Putamen (tissue), 1 donor: ENCODE data around the gene GFRA3.

Experiments
- DNase-seq: peaks from one replicate; pipeline ENCODE4 v3.0.0-alpha.2; 2016; ENCODE audit warnings: low spot score

The GFRA3 gene

DNA sequence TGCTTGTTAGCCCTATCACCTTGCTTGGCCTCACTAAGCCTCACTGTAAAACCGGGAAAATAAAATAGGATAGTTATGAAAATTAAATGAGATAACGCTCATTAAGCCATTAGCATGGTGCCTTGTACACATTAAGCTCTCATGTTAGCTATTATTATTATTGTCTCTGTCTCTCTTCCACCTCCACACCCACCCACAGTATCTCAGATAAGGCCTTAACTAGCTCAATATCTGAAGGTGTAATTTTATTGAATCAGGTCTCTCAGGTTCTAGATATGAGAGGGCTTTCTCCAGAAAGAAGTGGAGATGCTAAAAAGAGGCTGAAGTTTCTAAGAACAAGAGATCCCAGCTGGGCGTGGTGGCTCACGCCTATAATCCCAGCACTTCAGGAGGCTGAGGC lies 27.6 kb downstream of the GFRA3 start:
- DNase-seq = no peak

DNA sequence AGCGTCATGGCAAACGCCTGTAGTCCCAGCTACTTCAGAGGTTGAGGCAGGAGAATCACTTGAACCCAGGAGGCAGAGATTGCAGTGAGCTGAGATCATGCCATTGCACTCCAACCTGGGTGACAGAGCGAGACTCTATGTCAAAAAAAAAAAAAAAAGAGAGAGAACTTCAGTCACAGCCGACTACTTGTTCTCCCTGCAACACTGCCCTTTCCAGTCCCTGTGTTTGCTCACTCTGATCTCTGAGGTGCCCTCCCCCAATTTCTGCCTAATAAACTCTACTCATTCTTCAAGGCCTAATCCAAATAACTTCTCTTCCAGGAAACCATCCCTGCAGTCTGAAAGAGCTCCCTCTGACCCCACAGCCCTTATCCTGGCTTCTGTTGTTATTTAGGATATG lies 28.1 kb downstream of the GFRA3 start:
- DNase-seq = no peak

DNA sequence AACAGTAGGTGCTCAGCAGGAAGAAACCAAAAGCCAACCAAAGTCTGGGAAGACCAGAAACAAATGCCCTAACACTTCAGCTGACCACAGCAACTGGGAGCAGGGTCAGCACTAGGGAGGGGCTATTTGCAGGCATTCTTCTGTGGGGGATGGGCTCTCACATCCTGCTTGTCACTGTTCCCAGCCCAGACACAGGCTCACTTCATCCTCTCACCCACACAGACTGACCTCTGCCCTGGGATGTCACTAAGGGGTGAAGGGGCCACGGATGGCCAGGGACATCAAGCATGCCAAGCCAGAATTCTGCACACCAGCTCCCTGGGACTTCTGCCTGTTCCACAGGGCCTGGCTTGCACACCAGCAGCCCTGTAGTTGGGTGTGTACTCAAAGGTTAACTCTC lies 28.7 kb downstream of the GFRA3 start:
- DNase-seq = no peak

DNA sequence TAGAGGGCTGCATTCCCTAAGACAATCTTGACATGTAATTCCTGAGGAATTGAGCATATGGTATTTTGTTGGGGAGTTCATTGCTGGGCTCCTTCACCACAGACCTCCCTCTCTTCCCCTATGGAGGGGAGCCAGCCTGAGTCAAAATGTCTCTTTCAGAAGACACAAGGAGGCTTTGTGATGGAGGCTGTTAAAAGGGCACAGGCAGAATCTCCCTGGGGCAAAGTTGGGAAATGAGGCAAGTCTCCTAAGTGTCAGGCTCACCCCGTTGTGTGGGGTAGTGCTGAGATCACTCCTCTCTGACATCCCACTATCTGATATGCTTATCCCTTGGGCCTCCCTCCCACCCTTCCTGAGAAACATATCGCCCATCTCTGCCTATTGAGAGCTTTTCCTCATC lies 30.6 kb downstream of the GFRA3 start:
- peak; percentile 12 for DNase-seq

DNA sequence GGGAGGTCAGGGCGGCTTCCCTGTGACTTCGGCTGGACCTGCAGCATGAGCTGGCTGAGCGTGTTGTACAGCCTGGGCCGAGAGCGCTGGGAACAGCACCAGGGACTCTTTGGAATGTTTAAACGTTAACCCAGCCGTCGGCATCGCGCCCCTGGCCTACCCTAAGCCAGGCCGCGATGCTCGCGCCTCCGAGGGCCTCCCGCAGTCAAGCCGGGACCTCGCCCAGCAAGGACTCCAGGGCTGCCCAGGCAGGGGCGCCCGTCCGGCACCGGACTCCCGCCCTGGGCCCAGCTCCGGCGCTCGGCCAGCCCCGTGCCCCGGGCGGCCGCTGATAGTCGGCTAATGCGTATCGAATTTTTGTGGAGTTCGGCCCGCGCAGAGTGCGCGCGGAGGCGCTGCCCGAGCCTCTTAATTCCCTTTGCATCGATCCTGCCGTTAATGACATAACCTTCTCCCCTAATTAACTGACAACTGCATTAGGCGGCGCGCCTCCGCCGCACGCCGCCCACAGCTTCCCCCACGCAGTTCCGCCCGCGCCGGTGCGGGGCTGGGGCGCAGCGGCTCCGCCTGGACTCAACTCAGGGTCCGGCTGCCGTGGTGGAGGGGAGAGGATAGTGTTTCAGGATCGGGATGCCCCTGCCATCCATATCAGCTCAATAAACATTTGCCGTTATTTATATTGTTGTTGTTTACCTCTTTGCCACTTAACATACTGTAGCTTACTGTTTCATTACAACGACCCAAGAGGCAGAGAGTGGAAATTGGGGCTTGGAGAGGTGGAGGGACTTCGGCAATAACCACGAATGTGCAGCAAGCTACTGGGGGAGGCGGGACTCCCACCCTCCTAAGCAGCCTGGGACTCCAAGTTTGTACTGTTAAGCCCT lies 32.5 kb downstream of the GFRA3 start:
- DNase-seq = no peak

DNA sequence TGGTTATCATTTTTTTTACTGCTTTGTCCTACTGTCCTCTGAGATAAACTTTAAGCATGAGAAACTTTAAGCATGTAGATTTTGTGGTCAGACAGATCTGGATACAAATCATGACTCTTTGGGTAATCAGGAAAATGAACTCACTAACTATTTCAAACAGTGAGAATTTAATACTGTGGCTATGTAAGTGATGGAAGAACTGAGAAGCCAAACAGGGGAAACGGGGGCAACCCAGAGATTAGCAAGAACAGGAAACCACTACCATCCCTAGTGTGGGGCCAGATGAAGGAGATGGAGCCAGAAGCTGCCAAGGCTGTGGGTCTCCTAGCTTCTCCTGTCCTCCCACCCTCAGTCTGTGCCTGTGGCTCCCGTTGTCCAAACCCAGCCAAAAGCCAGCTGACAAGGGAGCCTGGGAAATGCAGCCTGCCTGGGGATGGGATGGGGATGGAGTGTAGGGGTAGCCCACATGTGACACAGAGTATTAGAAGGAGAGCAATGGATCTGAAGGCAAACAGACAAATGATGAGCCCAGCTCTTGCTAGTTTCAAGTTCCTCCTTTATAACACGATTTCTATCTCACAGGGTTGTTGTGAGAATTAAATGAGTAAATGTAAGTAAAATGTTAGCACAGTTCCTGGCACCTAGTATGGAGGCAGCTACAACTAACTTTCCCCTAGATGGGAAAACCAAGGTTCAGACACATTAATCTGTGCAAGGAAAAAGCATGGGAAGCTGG lies 33.6 kb downstream of the GFRA3 start:
- no peak for DNase-seq

DNA sequence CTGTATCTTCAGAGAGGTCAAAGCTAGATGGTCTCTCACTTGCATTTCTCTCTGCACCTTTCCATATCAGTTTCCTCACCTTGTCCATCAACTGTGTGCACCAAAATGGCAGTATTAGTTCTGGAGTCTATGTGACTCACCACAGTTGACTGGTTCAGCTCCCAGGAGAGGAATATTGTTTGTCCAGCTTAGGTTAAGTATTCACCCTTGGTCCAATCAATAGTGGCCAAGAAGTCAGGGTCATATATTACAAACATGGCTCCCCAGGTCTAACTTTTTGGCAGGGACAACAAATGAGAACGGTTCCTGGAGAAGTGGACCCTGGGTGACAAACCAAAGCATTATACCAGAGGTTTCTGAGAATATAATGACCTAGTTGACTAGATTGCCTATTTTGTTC lies 36.4 kb downstream of the GFRA3 start:
- DNase-seq = no peak

DNA sequence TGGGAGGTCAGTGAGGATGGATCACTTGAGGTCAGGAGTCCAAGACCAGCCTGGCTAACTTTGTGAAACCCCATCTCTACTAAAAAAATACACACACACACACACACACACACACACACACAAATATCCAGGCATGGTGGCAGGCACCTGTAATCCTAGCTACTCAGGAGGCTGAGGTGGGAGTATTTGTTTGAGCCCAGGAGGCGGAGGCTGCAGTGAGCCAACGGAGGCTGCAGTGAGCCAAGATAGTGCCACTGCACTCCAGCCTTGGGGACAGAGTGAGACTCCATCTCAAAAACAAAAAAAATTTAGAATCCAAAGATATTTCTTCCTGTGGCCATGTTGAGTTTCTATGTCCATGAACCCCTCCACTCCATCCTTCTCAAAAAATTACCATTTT lies 39.8 kb downstream of the GFRA3 start:
- no peak for DNase-seq

DNA sequence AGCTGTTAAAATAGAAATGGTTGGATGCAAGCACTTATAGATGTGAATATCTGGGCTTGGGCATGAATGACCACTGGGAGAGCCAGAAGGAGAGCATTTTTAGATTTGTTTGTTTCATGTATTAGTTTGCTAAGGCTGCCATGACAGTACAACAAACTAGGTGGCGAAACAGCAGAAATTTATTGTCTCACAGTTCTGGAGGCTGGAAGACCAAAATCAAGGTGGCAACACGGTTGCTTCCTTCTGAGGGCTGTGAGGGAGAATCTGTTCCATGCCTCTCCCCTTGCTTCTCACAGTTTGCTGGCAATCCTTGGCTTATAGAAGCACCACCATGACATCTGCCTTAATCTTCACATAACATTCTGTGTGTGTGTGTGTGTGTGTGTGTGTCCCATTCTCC lies 41.1 kb downstream of the GFRA3 start:
- no peak for DNase-seq

DNA sequence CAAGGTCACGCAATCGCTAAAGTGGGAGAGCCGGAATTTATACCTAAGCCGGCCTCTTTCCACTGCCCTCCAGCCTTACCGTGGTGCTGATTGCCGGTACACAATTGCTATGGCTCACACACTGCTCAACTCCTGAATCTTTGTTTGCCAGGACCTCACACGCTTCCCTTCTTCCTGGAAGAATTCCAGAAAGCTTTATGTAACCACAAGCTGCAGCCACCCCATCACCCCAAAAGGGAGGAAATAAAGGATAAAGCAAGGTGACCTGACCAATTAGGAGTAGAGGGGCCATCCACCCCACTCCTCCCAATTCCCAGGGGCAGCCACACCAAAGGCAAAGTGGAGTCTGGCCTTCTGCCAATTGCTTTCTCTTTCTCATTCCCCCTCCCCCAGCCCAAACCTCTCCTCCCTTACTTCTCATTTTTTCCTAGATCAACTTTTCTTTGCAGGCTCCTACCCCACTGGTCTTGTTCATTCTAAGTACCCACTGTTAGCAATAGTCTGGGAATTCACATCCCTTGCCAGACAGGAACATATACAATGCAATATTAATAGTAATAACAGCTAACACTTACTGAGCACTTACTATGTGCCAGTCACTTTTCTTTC lies 43.3 kb downstream of the GFRA3 start:
- no peak for DNase-seq

DNA sequence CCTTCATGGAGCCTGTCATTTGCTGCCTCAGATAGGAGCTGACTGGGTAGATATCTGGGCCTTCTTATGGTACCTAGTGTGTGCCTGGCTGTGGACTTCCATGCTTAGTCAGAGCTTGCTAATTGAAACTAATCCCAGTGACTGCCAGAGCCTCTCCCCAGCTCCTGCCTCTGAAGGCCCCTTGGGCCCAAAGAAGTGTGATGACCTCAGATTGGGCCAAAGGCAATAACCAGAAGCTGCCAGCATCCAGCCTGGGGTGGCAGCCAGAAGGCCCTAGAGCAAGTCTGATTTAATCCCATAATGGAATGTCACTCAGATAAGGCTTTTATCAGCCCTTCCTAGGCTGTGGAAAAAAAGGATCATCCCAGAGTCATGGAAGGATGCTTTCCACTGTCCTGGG lies 44.2 kb downstream of the GFRA3 start:
- DNase-seq = no peak

DNA sequence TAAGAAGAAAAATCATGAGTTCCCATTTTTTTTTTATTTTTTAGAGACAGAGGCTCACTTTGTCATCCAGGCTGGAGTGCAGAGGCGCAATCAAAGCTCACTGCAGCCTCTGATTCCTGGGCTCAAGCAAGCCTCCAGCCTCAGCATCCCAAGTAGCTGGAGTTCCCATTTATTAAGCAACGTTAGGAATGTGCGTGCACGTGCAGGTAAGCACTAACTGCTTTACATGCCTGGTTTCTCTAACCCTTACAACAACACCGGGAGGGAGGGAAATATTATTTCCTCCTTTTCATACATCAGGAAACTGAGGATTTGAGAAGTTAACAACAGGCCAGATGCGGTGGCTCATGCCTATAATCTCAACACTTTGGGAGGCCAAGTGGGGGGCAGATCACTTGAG lies 45.0 kb downstream of the GFRA3 start:
- DNase-seq = no peak

DNA sequence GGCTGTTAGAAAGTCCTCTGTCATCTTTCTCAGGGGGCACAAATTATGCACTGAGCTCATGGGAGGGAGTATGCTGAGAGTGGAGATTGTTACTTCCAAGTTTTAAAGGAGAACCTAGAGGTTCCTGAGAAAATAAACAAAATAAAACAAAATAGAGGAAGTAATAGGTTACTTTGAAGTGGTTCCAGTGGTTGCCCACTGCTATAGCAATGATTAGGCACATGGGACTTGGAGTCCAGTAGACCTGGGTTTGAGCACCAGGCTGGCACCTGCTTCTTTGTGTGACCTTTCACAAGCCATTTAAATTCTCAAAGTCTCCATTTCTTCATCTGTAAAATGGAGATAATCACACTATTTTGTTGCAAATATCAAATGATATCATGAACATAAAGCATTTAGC lies 47.5 kb downstream of the GFRA3 start:
- no peak for DNase-seq

DNA sequence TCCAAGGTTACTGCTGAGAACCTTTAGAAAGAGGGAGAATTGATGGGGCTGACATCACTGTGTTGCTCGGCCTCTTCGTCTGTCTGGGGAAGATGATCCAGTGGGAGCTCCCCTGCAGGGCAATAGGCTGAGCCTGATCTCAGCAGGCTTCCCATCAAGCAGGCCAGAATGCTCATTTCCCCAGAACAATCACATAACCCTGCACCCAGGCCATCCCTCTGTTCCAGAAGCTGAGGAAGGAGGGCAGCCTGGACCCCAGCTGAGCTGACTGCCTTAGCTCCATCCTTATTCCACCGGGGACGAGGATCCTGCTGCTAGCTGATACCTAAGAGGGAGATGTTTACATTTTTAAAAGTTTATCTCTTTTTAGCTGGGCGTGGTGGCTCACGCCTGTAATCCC lies 49.7 kb downstream of the GFRA3 start:
- no peak for DNase-seq

DNA sequence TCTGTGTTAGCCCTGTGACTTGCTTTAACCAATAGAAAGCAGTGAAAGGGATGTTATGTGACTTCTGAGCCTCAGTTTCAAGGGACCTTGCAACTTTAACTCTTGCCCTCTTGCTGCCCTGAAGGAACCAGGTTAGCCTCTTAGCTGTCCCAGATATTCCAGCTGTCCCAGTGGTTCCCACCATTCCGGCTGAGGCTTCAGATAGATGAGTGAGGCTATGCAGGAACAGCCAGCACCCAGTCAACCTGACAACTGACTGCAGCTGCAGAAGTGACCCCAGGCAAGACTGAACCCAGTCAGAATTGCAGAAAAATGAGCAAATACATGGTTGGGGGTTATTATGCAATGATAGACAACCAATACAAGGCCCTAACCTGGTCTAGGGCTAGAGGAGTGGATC lies 50.9 kb downstream of the GFRA3 start:
- DNase-seq = no peak

DNA sequence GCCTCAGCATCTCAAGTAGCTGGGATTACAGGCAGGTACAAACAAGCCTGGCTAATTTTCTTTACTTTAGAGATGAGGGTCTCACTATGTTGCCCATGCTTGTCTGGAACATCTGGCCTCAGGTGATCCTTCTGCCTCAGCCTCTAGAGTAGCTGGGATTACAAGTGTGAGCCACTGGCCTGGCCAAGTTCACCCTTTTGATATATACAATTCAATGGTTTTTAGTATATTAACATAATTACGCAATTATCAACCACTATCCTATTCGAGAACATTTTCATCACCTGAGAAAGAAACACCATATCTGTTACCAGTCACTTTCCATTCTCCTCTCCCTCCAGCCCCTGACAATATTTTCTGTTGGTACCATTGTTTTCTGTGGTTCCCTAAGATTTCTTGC lies 57.6 kb downstream of the GFRA3 start:
- no peak for DNase-seq

DNA sequence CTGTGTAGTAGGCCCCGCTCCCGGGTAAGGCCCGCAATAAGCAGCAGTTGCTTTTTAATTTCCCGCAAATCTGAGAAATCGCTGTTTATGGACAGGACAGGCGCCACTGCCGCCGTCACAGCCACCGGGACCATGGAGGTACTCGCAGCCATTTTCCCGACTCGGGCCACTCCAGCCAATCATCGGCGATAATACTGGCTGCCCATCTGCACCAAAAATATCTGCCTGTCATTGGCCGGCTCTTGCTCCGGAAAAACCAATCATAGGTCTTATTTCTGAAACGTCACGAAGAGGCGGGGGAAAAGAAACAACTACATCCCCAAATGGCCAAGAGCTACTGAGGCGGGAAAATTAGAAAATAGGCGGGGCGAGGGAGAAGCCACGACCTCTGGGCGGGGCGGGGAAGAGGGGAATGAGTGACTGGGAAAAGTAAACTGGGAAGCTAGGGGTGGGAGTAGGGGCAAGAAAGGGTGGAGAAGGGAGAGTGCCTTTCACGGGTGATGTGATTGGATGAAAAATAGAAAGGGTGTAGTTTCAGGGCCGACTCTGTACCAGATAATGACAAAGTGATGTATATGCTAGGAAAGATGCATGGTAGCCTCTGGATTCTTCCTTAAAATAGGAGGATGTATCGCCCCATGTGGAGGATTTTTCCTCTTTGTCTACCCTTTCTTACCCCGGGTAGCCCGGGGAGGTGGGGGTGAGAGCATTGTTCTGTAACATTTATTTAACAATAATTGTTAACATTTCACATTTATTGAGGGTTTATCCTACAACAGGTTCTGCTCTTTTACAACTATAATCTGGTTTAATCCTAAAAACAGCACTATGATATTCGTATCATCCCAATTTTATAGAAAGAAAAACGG lies 61.0 kb downstream of the GFRA3 start, which contains the start of gene CDC23:
TSS of gene CDC23 (minus strand) at position 163 of the 869 bp plus-strand sequence. CDS start at position 152, 11 bp downstream.
- DNase-seq = peak; percentile 97

DNA sequence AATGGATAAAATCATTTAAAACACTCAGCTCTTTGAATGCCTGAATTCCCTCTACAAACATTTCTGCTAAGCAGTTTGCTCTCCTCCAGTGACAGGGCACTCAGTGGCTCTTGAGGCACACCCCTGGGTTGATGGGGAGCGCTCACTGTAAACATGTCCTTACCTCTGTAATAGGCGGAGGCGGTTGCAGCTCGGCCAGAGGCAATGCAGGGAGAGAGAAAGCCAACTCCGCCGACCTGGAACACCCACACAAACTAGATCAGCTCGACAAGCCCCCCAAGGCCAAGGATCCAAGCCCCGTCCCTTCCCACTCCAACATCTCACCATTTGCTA lies 61.6 kb downstream of the GFRA3 start:
- DNase-seq = no peak

DNA sequence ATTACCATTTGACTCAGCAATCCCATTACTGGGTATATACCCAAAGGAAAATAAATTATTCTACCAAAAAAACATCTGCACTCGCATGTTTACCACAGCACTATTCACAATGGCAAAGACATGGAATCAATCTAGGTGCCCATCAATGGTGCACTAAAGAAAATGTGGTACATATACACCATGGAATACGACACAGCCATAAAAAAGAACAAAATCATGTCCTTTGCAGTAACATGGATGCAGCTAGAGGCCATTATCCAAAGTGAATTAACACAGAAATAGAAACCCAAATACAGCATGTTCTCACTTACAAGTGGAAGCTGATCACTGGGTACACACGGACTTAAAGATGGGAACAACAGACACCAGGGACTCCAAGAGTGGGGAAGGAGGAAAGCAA lies 63.4 kb downstream of the GFRA3 start:
- DNase-seq = no peak
